SKM-1 (cell line): ENCODE data around the gene HOXD3.

ENCODE experiments used
- DNase-seq: peaks from one replicate; lab custom pipeline; 2025; ENCODE audit not compliant: unreplicated experiment; lab: John Stamatoyannopoulos, UW

HOXD3 gene

DNA sequence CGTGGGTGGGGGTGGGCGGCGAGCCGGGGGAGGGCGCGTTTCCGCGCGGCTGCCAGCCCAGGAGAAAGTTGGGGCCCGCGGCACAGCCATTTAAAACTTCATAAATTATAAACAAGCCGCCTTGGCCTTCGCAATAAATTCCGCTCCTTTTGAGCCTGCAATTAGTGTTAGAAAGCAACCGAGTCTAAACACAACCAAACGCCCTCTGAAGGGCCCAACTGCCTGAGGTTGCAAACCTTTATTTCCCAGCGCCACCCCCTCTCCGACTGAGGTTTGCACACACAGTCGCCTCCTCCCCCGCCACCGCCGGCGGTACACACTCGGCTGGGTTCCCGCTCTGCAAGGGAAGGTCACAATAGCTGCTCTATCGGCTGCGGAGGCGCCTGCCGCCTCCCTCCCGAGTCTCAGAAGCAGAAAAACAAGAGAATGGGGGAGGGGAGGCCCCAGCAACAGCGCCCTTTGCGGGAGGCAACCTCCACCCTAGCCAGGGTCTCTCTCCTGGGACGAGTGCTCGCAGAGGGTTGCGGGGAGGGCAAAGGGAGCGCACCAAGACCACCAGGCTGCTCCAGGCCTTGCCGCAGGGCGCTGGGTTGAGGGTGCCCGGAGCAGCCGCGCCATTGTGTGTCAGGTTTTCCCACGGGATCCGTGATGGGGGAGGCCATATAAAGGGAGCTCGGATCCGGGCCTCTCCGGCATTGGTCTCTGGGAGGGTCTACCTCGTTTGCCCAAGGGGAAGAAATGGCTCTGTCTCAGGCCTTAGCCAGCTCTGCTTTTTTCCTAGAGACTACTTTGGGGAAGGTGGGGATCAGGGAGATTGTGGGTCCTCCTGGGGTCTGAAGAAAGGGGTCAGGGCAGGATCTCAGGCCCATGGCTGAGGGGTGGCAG is 18.0 kb downstream of the HOXD3 start:
- DNase-seq: no peak

DNA sequence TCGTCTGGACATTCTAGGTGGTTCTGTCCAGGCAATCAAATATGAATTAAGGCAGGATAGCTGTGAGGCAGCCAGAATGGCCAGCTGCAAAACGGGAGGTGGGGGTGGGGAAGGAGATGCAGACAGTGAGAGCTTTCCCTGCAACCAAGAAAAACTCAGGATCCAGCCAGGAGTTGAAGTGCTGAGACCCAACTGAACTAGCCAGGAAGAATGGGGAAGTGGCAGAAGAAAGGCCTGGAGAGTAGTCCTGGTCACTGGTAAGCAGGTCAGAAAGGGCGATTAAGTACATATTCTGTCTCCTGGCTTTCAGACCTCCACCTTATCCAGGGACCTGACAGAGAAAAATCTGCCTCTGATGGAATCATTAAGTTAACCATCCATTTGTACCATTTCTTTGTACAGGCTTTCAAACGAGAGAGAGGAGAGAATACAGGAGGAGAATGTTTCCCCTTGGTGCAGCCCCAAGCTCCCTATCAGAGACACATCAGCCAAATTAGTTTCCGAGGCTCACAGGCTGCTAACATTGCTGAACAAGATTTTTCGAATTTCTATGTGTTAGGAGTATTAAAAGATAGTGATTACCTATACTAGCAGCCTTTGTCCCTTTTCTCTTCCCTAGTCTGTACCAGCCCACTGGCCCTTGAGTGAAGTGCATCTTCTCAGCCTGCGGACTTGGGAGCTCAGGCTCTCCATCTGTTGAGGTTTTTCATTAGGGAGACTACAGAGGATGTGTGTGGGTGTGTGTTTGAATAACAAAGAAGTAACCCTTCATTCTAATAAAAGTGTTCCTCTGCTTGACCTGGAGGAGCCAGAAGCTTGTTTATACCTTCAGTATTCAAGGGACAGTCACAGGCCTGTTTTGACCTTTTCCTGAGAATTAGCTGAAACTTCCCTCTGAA is 18.9 kb downstream of the HOXD3 start:
- DNase-seq: no peak

DNA sequence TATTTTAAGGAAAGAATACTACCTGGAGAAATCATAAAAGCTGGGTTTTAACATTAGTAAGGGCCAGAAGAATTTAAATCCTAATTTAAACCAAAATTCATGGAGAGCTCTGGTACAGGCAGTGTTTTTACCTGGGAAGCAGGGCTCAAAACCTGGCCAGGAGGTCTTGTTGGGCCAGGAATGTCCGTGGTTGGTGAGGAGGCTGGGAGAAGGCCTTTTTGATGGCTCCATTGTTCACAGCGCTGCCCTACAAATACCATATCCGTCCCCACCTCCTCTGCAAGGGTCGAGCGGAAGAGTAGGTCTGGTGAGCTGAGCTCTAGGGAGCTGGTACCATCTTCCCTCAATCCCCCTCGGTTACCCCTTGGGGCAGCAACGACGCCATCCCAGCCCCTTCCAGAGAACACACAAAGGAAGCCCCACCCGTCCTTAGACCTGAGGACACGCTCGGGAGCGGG is 20.5 kb downstream of the HOXD3 start:
- no peak for DNase-seq

DNA sequence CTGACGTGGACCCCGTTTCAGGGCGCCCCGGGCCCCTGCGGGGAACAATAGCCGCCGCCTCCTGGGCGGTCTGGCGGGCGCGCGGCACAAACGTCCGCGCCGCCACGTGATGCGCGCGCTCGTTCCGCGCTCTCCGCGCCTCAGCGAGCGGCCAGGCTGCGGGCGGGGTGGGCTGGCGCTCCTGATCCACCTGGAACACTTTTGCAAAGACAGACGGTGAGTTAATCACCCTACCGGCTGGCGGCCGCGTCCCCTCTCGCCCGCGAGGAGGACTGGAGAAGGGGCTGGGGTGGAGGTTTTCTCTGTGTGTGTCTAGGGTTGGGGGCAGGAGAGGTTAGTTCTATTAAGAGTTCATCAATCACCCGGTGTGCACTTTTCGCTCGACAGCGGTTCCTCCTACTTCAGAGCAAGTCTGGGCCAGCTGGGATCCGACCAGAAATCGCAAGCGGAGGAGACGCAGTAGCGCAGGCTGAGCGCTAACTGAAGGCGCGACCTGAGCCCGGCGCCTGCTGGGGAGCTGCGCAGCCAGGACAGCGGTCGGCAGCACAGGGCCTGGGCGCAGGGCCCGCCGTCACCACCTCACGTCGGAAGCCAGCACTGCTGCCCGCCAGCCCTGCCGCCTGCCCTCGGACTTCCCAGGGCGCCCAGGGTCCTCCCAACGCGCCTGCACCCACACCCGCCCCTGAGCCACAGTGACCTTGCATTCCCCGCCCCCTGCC is 21.1 kb downstream of the HOXD3 start:
- no peak for DNase-seq

DNA sequence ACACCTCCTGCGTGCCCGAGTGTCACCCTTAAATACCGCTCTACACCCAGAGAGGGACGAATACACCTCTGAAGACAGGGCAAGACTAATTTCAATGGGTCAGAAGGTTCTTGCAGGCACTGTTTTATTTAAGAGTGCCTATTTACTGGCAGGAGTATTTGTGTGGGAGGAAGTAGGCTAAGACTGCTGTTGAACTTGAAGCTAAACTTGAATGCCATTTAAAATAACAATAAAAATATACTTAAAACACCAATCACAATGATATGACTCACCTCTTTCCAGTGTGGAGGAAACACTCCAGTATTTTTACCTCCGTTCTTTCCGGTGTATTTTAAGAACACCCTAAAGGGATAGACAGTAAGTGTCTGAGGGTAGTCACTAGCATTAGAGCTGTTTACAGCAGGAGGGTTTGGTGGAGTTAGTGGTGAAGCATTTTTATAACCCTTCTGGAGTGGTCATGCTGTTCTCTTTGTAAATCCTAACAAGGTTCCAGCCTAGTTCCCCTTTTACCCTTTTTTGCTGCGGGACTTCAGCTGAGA is 21.7 kb downstream of the HOXD3 start:
- DNase-seq: no peak

DNA sequence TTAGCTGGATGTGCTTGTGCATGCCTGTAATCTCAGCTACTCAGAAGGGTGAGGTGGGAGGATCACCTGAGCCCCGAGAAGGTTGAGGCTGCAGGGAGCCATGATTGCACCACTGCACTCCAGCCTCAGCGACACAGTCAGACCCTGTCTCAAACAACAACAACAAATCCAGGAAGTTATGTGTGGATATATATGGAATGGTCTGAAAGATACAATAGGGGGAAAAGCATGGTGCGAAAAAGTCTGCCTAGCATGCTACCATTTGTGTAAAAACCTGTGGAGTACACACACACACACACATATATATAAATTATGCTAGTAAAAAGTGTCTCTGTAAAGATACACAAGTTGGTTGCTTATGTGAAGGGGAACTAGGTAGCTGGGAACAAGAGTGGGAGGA is 24.4 kb downstream of the HOXD3 start:
- no peak for DNase-seq

DNA sequence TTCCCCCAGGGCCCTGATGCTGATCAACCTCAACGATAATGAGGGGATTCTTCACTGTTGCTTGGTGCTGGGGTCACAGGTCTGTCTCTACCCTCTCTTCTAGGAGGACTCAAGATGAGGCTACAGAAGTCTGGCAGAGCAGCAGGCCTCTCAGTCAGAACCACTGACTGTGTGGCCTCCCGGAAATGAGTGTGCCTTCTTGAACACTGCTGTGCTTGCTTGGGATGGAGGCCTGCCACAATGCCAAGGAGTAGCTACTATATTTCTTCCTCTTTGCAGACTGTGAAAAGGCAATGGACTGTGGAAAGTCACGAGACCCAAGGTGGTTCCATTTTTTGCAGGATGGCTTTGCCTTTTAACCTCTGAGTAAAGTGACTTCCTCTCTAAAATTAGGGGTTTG is 25.6 kb downstream of the HOXD3 start:
- no peak for DNase-seq

DNA sequence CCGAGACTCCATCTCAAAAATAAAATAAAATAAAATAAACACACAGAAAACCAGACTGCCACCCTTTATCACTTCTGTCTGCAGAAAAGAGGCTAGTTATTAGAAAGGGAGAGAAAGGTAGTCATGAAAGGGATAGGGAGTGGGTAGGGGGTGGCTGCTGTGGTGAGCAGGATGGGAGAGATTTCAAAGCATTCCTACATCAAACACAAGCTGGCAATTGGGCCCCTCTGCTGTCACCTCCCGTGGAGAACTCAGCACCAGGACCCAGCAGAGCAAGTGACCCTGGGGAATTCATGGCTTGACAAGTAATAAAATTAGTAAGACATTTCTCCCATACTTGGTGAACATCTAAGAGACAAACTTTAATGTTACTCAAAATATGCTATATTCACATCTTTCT is 27.6 kb downstream of the HOXD3 start:
- no peak for DNase-seq

DNA sequence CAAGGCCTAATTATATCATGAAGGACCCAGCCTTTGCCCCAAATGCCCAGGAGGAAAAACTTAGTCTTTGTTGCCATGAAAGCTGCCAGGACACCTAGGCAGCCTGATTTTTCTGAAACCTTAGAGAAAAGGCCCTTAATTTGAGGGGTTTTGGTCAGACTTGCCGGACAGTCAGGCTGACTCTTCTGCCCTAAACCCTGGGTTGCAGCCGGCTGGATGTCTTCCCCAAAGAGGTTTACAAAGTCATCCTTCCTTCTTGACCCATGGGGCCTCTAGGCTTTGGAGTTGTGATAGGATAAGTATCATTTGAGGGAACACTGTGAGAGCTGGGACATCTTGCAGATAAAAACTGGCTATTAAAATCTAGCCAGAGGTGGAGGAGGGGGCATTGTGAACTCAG is 28.9 kb downstream of the HOXD3 start:
- no peak for DNase-seq

DNA sequence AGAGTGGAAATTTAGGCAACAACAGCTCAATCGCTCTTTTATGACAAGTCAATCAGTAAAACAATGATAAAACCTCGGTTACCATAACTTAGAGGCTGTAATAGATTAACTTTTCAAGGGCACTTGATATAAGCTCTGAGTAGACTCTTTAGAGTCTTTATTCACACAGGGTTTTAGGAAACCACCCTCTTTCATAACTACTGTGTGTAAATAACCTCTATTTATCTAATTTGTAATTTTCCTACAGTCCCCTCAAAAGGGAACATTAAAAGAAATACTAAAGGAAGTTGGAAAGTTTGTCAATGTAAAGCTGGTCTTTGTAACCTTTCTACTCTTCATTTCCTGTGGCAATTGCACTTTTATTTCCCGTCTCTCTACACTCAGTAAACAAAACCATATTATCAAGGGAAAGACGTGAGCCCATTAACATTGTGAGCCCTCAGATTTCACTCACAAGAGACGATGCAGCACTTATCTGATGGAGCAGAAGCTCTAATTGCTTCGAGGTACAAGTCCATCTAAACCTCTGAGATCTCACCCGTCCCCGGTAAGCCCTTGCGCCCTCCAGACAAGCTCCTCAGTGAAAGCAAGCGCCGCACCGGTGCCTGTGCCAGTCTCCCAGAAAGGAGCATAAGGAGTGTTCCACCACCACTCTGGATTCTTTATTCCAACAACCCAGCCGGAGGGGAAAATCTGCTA is 30.2 kb downstream of the HOXD3 start:
- no peak for DNase-seq

DNA sequence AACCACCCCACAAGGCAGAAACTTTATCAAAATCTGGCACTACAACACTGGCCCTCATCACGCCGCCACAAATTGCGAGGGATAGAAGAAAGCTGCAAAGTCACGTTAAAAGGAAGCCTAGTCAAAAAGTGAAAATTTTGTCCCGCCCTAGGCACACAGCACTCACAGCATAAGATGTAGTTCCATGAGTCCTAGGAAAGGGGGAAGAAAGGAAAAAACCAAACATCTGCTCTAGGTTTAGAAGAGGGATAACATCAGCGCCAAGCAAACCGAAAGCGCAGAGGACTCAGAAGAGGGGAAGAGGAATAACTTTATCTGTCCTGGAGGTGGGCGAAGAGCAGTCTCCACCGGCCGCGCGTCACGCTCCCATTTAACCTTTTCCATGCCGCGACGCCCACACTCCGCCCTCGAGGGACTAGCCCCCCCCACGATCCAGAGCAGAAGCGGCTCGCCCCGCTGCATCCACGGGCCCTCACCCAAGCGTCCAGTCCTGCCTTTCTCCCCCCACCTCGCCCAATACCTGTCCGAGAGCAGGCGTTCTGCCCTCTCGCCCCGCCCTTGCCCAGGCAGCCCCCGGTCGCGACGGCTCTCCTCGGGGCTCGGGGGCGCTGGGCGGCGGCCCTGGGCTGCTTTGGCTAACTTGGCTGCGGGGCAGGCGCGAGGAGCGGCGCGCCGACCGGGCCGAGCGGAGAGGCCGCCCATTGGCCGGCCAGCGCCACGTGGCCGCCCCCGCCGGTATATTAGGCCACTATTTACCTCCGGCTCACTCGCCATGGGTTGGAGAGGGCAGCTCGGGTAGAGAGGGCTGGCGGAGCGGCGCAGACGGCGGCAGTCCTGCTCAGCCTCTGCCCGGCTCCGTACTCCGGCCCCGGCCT is 31.0 kb downstream of the HOXD3 start, which contains the start of gene HOXD1:
HOXD1 (plus strand) TSS at position 770 of the 875 bp plus-strand sequence. CDS start 134 bp downstream, outside the sequence.
- DNase-seq: no peak

DNA sequence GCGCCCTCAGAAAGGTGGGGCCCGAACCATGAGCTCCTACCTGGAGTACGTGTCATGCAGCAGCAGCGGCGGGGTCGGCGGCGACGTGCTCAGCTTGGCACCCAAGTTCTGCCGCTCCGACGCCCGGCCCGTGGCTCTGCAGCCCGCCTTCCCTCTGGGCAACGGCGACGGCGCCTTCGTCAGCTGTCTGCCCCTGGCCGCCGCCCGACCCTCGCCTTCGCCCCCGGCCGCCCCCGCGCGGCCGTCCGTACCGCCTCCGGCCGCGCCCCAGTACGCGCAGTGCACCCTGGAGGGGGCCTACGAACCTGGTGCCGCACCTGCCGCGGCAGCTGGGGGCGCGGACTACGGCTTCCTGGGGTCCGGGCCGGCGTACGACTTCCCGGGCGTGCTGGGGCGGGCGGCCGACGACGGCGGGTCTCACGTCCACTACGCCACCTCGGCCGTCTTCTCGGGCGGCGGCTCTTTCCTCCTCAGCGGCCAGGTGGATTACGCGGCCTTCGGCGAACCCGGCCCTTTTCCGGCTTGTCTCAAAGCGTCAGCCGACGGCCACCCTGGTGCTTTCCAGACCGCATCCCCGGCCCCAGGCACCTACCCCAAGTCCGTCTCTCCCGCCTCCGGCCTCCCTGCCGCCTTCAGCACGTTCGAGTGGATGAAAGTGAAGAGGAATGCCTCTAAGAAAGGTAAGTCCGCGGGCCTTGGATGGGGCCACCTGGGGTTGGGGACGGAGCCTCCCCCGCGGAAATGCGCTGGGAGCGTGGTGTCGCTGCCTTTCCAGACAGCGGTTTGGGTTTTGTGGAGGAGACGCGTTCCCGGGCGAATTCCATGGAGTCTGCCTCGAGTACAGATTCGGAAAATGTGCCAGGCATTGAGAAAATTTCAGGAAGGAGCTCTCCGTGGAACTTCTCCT is 31.9 kb downstream of the HOXD3 start:
- DNase-seq: no peak

DNA sequence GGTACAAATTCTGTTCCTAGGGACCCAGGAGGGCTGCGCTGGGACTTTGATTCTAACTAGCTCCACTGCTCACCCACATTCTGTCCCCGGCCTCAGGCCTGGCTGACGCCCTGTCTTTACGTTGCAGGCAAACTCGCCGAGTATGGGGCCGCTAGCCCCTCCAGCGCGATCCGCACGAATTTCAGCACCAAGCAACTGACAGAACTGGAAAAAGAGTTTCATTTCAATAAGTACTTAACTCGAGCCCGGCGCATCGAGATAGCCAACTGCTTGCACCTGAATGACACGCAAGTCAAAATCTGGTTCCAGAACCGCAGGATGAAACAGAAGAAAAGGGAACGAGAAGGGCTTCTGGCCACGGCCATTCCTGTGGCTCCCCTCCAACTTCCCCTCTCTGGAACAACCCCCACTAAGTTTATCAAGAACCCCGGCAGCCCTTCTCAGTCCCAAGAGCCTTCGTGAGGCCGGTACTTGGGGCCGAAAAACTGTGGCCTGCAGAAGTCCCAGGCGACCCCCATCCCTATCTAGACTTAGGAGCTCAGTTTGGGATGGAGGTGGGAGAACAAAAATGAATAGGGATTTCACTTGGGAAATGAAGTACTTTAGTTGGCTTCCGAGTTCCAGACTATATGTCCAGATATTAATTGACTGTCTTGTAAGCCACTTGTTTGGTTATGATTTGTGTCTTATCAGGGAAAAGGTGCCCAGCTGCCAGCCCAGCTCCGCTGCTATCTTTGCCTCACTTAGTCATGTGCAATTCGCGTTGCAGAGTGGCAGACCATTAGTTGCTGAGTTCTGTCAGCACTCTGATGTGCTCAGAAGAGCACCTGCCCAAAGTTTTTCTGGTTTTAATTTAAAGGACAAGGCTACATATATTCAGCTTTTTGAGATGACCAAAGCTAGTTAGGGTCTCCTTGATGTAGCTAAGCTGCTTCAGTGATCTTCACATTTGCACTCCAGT is 32.9 kb downstream of the HOXD3 start:
- DNase-seq: no peak

DNA sequence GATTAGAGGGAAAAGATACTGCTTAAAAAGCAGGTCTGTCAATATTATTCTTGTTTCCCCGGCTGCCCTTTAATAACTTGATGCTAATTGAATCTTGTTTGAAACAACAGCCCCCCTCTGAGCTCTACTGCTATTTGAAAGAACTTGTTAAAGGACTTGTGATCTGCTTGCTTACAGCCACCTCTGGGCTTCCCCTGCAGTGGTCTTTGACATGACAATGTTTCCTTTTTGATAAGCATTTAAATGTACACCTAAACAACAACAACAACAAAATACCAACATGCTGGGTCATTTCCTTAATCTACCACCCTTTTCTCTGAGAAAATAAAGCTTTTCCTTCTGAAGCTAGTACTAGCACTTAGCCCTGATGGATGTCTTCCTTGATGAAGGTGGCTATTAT is 35.2 kb downstream of the HOXD3 start:
- DNase-seq: no peak

DNA sequence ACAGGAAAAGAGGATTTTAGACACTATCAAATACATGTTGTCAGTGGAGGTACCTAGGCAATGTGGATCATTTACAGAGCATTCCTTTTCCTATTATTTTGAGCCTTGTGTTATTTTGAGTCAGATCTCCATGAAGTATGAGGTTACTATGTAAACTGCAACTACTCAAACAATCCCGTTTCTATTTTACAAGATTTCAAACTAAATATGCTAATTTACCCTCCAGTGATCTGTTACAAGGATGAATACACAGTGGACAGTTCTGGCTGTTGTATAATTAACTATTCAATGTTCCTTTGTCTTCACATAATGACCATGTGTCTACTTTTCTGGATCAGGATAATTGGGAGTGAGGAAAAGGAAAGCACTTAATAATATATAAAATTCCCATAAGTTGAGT is 35.9 kb downstream of the HOXD3 start:
- no peak for DNase-seq

DNA sequence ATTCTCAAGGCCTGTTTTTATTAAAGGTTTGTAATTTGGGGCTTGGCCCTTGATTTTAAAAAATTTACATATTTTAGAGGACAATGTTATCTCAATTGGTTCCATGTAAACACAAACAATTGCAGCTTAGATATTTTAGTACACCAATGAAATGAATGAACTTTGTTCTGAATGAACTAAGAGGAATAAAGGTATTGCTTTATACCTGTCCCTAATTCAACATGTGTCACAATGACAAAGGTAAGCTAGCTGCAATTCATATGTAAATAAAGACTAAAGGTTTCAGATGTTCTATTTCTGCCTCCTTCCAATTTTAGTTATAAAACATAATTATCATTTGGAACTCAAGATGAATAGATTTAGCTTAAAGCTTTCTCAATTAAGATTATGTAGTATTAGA is 42.8 kb downstream of the HOXD3 start:
- DNase-seq: no peak

DNA sequence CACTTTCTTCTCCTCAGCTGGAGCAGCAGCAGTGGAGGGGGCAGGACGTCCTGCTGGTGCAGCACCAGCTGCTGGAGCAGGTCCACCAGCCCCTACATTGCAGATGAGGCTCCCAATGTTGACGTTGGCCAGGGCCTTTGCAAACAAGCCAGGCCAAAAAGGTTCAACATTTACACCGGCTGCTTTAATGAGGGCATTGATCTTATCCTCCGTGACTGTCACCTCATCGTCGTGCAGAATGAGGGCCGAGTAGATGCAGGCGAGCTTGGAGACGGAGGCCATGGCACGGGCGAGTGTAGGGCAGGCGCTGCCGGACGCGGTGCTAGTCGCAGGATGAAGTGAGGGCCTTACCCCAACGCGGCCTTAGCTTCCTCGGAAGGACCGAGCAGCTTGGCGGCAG is 43.9 kb downstream of the HOXD3 start:
- DNase-seq: no peak
